Measurements from ENCODE around the gene OCSTAMP.

DNA sequence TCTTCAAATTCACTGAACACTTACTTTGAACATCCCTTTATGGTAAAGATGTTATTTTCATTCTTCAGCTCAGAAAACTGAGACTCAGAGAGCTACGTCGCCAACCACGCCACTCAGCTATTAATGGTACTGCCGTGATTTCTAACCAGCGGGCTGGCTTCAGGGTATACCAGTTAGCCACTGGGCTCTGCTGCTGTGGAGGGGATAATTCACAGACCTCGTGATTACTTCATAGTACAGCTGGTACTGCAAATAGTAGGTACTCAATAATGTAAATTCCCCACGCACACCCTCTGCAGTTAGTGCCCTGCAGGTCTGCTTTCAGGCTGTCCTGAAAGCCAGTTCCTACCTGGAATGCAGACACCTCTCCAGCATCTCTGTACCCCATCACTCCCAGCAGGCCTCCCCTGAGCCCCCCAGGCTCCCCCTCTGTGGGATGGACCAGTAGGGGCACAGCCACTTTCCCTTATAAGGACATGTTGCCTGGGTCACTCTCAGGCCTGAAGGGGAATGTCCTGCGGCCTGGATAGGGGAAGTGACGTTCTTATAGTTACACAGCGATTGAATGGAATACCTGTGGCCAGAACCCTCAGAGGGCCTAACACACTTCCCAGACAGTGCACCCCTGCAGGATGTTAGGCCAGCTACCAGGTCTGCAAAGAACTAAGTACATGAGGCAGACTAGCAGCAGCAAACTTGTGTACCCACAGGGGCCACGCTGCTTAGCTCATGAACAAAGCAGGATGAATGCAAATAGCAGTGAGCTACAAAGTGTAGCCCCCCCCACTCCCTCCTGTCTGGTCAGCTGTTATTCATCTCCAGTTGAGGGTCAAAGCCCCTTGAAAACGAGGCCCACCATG, 1.3 kb upstream of the OCSTAMP start:
- TF ChIP-seq, protein P1, sequence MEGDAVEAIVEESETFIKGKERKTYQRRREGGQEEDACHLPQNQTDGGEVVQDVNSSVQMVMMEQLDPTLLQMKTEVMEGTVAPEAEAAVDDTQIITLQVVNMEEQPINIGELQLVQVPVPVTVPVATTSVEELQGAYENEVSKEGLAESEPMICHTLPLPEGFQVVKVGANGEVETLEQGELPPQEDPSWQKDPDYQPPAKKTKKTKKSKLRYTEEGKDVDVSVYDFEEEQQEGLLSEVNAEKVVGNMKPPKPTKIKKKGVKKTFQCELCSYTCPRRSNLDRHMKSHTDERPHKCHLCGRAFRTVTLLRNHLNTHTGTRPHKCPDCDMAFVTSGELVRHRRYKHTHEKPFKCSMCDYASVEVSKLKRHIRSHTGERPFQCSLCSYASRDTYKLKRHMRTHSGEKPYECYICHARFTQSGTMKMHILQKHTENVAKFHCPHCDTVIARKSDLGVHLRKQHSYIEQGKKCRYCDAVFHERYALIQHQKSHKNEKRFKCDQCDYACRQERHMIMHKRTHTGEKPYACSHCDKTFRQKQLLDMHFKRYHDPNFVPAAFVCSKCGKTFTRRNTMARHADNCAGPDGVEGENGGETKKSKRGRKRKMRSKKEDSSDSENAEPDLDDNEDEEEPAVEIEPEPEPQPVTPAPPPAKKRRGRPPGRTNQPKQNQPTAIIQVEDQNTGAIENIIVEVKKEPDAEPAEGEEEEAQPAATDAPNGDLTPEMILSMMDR (IDR thresholded peaks at IDR 0.05; ENCODE audit: low read depth, low read length), result no peak
- no peak for TF ChIP-seq EZH2phosphoT487 (IDR thresholded peaks at IDR 0.05; ENCODE audit: low read depth)
